ENCODE data around the gene PLCB4. TPM values are rescaled to one million over a fixed set of nuclear protein-coding genes. Genes with fewer than 3 reads are reported as not detected.

Gene PLCB4
- total RNA-seq, 1 experiment from 2014 or later = 14.9 TPM

- H3K36me3 ChIP-seq (ENCODE audit: low read depth) = no peaks in the 10 kb centered on the region
- POLR2A ChIA-PET (ENCODE audit: unreplicated experiment) = no interaction called here
- H3K27ac ChIP-seq = no peak overlapping the region
- BruUV-seq (replicated peaks) = no TSS peak
- no peaks in the 10 kb centered on the region for H3F3A ChIP-seq (ENCODE audit: insufficient read depth, low read depth)
- H3K4me1 ChIP-seq (replicated peaks; ENCODE audit: insufficient read depth) = no peaks in the 10 kb centered on the region
- no peak for TF ChIP-seq CTCF (conservative IDR thresholded peaks at IDR 0.05)
- TF ChIP-seq EZH2 (IDR thresholded peaks at IDR 0.05; ENCODE audit: low read depth) = no peak
- DNase-seq = no peak
- H3K4me3 ChIP-seq = no peak overlapping the region
- intact Hi-C loops (cut with micrococcal nuclease; ENCODE audit: unreplicated experiment) = no loop called here
- H3K9me2 ChIP-seq (ENCODE audit: insufficient read depth) = no peaks in the 10 kb centered on the region; the same call in 1 of the 2 replicates
- H3K4me2 ChIP-seq = no peak overlapping the region
- no peaks in the 10 kb centered on the region for H3K79me2 ChIP-seq (ENCODE audit: low read depth)
- H3K9me3 ChIP-seq (ENCODE audit: insufficient read depth, low read depth) = no peaks in the 10 kb centered on the region
- H4K20me1 ChIP-seq (ENCODE audit: insufficient read depth) = no peaks in the 10 kb centered on the region
- CTCF ChIA-PET = no interaction called here
- no peaks in the 10 kb centered on the region for H3K27me3 ChIP-seq (ENCODE audit: insufficient read depth, low read depth)
- no peak overlapping the region for H2AFZ ChIP-seq
These were observed 73.9 kb downstream of the PLCB4 start for GRCh38 chr20:9142809-9143208.

- no peaks in the 10 kb centered on the region for H3F3A ChIP-seq (ENCODE audit: insufficient read depth, low read depth)
- H3K9me2 ChIP-seq (ENCODE audit: insufficient read depth) = no peaks in the 10 kb centered on the region
- H2AFZ ChIP-seq = no peak overlapping the region
- H3K79me2 ChIP-seq (ENCODE audit: low read depth) = no peaks in the 10 kb centered on the region
- no peak for DNase-seq
- no peaks in the 10 kb centered on the region for H3K9me3 ChIP-seq (ENCODE audit: insufficient read depth, low read depth)
- no peaks in the 10 kb centered on the region for H4K20me1 ChIP-seq (ENCODE audit: insufficient read depth)
- CTCF ChIA-PET = no interaction called here
- no peaks in the 10 kb centered on the region for H3K36me3 ChIP-seq (ENCODE audit: low read depth)
- no TSS peak for BruUV-seq (replicated peaks)
- H3K4me1 ChIP-seq (replicated peaks; ENCODE audit: insufficient read depth) = no peaks in the 10 kb centered on the region
- no peak overlapping the region for H3K4me2 ChIP-seq
- POLR2A ChIA-PET (ENCODE audit: unreplicated experiment) = no interaction called here
- H3K27ac ChIP-seq = no peak overlapping the region
- H3K4me3 ChIP-seq = no peak overlapping the region
- H3K27me3 ChIP-seq (ENCODE audit: insufficient read depth, low read depth) = no peaks in the 10 kb centered on the region
- intact Hi-C loops (cut with micrococcal nuclease; ENCODE audit: unreplicated experiment) = no loop called here
- TF ChIP-seq CTCF (conservative IDR thresholded peaks at IDR 0.05) = no peak
- TF ChIP-seq EZH2 (IDR thresholded peaks at IDR 0.05; ENCODE audit: low read depth) = no peak
These were observed 75.0 kb downstream of the PLCB4 start for GRCh38 chr20:9143926-9144325.

GRCh38 chr20:9144643-9145042 is 75.8 kb downstream of the PLCB4 start:
- no peak overlapping the region for H3K4me2 ChIP-seq
- no peaks in the 10 kb centered on the region for H3K4me1 ChIP-seq (replicated peaks; ENCODE audit: insufficient read depth)
- H3K4me3 ChIP-seq = no peak overlapping the region
- TF ChIP-seq EZH2 (IDR thresholded peaks at IDR 0.05; ENCODE audit: low read depth) (no peak), CTCF (conservative IDR thresholded peaks at IDR 0.05) (no peak)
- H3K36me3 ChIP-seq (ENCODE audit: low read depth) = no peaks in the 10 kb centered on the region
- H3K9me3 ChIP-seq (ENCODE audit: insufficient read depth, low read depth) = no peaks in the 10 kb centered on the region
- intact Hi-C loops (cut with micrococcal nuclease; ENCODE audit: unreplicated experiment) = no loop called here
- no peak for DNase-seq
- H3K9me2 ChIP-seq (ENCODE audit: insufficient read depth) = no peaks in the 10 kb centered on the region
- no peaks in the 10 kb centered on the region for H3K79me2 ChIP-seq (ENCODE audit: low read depth)
- no TSS peak for BruUV-seq (replicated peaks)
- no peak overlapping the region for H2AFZ ChIP-seq
- H3K27me3 ChIP-seq (ENCODE audit: insufficient read depth, low read depth) = no peaks in the 10 kb centered on the region
- no peaks in the 10 kb centered on the region for H4K20me1 ChIP-seq (ENCODE audit: insufficient read depth)
- ChIA-PET POLR2A (ENCODE audit: unreplicated experiment) (no interaction called here), CTCF (no interaction called here)
- H3K27ac ChIP-seq = no peak overlapping the region
- no peaks in the 10 kb centered on the region for H3F3A ChIP-seq (ENCODE audit: insufficient read depth, low read depth)

Data from PC-9 (cell line).